HG03175 (cell line): ENCODE measurements around the gene SLC52A3.
"Not testable (repeated sequence)": the region's sequence is repeated elsewhere in the genome, so short reads cannot be mapped to it uniquely, and the experiment has no call there.

ENCODE experiments used
- ATAC-seq: cut with Tn5 transposase; IDR thresholded peaks from one replicate; pipeline ENCODE4 v1.9.1; 2021; ENCODE audit warnings: mild to moderate bottlenecking, moderate library complexity; ENCODE audit not compliant: unreplicated experiment

The SLC52A3 gene

GRCh38 chr20:768426-768978, at the start of gene SLC52A3:
Gene SLC52A3 (minus strand): TSS chr20:768500. CDS start chr20:765774, 2,726 bp downstream.
- no peak for ATAC-seq

- no peak for ATAC-seq
Measured at GRCh38 chr20:815914-816606, 47.8 kb upstream of the SLC52A3 start.

- ATAC-seq: no peak
Measured at GRCh38 chr20:815226-815625, 46.9 kb upstream of the SLC52A3 start.

GRCh38 chr20:813390-813789, 45.1 kb upstream of the SLC52A3 start:
- ATAC-seq: no peak

GRCh38 chr20:812435-812814, 44.1 kb upstream of the SLC52A3 start:
- ATAC-seq: not testable (repeated sequence)

GRCh38 chr20:811776-812434, 43.6 kb upstream of the SLC52A3 start:
- not testable (repeated sequence) for ATAC-seq

- no peak for ATAC-seq
Measured at GRCh38 chr20:805713-806112, 37.4 kb upstream of the SLC52A3 start.

GRCh38 chr20:801678-802077, 33.4 kb upstream of the SLC52A3 start:
- no peak for ATAC-seq

GRCh38 chr20:800026-800425, 31.7 kb upstream of the SLC52A3 start:
- not testable (repeated sequence) for ATAC-seq

GRCh38 chr20:798746-799145, 30.4 kb upstream of the SLC52A3 start:
- ATAC-seq: not testable (repeated sequence)

GRCh38 chr20:796921-797320, 28.6 kb upstream of the SLC52A3 start:
- ATAC-seq: no peak

- no peak for ATAC-seq
Measured at GRCh38 chr20:792248-792647, 23.9 kb upstream of the SLC52A3 start.

- ATAC-seq: no peak
Measured at GRCh38 chr20:791056-791455, 22.8 kb upstream of the SLC52A3 start.

GRCh38 chr20:787825-788224, 19.5 kb upstream of the SLC52A3 start:
- ATAC-seq: no peak

GRCh38 chr20:779771-780170, 11.5 kb upstream of the SLC52A3 start:
- ATAC-seq: no peak

GRCh38 chr20:776165-776564, 7.9 kb upstream of the SLC52A3 start:
- no peak for ATAC-seq

- no peak for ATAC-seq
Measured at GRCh38 chr20:775679-776135, 7.4 kb upstream of the SLC52A3 start.

- no peak for ATAC-seq
Measured at GRCh38 chr20:774660-775057, 6.4 kb upstream of the SLC52A3 start.

GRCh38 chr20:774016-774659, 5.8 kb upstream of the SLC52A3 start:
- no peak for ATAC-seq

- no peak for ATAC-seq
Measured at GRCh38 chr20:772806-773205, 4.5 kb upstream of the SLC52A3 start.

- no peak for ATAC-seq
Measured at GRCh38 chr20:771741-772464, 3.6 kb upstream of the SLC52A3 start.
